GM21528 (cell line): Measurements from ENCODE around the gene ELMO2.

ENCODE experiments used
- ATAC-seq: cut with Tn5 transposase; IDR thresholded peaks from one replicate; pipeline ENCODE4 v1.9.1; 2021; ENCODE audit warnings: mild to moderate bottlenecking, moderate library complexity; ENCODE audit not compliant: unreplicated experiment, low FRiP score

The ELMO2 gene

DNA sequence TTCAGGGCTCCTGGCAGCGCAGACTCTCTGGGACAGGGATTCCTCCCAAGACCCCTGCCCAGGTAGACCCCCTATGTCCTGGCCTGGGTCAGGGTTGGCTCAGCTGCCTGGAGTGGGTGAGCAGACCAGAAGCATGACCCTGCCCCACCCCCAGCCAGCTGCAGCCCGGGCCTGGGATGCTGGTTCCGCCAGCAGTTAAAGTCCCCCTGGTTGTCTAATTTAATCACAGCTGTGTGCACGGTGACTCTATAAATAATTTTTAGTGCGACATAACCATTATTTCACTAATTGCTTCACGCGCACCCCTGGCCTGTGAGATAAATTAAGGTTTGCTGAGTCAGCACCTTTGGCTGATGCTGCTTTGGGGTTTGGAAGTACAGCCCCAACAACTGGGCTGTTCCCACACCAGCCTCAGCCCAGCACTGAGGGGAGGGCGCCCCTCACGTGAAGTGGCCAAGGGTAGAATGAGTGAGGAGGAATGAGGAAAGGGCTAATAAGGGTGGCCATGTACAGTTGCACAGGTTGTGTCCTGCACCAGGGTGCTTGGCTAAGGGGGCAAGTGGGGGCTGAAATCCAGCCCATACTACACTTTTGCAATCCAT lies 72.0 kb downstream of the ELMO2 start:
- ATAC-seq, result no peak

DNA sequence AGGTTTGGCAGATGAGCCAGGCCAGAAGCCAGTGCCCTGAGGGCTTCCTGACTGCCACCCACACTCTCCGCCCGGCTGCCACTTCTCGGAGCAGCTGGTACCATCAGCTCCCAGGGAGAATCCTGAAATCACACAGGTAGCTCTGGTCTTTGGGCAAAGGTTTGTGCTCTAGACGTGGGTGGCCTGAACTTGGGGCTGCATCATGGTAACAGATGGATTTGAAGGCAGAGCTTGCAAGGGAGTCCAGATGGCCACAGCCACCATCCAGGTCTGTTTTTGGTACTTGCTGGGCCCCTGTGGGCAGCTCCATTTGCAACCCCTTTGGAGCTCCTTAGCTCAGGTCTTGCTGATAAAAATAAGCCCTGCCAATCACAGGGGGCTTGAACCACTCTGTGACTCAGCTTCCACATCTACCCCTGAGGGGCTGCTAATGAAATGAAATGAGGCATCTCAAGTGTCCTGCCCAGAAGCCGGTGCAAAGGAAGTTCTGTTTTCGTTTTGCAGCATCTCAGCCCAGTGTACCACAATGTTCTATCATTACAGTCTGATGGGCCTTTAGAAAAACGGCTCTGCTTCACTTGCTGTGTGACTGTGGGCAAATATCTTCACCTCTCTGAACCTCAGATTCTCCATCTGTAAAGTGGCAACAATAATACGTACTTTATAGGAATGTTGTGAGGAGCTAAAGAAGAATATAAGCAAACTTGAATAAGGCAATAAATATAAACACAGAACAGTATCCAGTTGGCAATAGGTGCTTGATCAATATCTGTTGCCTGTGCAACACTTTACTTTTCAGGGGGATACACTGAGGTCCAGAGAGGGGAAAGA lies 73.0 kb downstream of the ELMO2 start:
- no peak for ATAC-seq

DNA sequence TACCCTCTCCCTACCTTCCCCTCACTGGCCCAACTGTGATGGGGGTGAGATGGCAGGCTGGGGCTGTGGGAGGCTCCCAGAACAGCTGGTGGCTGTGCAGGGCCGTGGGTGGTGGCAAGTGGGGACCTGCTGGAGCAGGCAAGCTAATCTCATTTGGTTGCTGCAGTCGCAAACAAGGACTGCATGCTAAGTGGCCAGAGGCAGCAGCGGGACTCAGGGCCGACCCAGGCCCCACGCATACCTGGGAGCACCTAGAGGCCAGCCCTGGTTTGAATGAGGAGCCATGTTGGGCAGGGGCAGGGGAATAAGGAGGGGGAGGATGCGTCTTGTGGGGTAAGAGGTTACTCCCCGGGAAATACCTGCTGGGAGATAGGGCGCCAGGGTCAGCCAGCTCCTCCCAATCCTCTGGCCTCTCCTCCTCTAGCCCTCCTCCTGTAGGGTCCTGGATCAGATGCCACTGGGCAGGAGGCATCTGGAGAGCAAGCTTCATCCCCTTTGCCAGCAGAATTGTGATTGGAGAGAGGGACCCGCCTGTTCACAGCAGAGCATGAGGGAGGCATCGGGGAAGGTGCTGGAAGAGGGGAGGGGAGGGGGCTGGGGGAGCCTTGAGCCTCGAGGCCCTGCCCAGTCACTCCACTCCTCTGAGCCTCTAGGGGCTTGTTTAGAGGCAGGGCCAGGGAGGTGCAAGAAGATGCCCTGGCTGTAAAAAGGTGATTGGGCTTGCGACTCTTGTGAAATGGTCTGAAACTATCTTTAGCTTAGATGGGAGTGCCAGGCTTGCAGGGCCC lies 73.8 kb downstream of the ELMO2 start:
- ATAC-seq, result no peak

DNA sequence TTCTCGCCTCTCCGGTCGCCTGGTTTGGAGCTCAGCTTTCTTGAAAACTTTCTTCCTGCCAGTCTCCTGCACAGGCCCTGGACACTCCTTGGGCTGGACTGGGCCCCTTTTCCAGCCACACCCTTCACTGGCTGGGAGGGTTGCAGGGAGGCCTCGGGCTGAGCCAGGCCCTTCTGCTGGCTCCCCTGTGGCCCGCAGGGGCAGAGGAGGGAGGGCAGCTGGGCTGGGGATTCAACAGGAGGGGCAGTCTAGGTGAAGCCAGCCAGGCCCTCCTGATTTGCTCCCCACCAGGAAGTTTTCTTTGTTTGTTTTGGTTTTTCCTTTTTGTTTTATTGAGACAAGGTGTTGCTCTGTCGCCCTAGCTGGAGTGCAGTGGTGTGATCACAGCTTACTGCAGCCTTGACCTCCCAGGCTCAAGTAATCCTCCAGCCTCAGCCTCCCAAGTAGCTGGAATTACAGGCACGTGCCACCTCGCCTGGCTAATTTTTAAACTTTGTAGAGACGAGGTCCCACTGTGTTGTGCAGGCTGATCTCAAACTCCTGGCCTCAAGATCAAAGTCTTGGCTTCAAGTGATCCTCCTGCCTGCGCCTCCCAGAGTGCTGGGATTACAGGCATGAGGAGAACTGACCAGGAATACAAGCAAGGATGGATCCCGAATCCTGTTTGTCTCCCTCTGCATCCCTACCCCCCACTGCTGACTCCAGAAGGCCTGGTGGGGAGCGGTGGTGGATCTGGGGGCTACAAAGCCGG lies 74.6 kb downstream of the ELMO2 start:
- no peak for ATAC-seq

DNA sequence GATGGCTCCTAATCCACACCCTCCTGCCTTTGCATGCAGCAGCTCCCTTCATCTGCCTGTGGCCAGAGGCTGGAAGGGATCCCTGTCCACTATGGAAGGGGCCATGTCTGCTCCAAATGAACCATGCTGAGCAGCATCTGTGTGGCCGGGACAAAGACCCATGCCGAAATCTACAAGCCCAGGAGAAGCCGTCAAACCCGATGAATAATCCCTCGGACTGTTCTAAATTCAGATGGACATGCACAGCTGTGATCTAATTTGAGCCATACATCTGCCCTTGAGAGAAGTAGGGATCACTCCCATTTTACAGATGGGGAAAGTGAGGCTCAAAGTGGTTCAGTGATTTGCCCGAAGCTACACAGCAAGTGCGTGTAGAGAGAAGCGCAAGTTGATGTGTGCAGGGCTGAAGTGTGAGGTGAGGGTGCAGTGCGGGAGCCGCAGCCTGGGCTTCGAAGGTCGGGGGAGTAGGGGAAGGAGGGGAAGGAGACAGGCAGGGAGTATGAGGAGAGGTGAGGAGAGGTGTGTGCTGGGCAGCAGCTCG lies 75.5 kb downstream of the ELMO2 start:
- no peak for ATAC-seq

DNA sequence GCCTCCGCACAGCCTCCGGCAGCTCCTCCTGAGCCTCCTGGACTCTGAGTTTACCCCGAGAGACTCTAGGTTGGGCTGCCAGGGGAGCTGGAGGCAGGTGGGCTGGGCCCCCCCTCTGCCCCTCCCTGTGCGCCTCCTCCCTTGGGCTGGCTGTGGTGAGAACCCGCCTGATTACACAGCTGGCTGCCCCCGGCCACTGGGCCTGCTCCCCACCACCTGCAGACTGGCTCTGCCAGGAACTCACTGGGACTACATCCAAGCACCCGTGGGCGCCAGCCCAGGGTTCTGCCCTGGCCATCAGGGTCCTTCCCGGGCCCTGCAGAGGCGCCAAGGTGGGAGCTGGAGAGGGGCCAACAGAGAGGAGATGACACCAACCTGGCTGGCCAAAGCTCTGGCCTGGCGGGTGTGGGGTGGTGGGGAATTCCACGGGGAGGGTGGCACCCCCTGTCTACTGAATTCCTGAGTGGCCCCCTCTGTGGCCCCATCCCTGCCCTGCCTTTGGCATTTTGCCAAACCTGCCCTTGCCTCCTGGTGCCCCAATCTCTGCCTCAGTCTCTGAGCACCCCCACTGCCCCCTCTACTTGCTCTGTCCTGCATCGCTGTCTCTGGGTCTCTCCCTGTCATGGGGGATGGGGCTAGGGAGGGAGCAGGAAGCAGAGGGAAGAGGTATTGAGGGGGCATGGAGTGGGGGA lies 76.2 kb downstream of the ELMO2 start:
- ATAC-seq, result no peak

DNA sequence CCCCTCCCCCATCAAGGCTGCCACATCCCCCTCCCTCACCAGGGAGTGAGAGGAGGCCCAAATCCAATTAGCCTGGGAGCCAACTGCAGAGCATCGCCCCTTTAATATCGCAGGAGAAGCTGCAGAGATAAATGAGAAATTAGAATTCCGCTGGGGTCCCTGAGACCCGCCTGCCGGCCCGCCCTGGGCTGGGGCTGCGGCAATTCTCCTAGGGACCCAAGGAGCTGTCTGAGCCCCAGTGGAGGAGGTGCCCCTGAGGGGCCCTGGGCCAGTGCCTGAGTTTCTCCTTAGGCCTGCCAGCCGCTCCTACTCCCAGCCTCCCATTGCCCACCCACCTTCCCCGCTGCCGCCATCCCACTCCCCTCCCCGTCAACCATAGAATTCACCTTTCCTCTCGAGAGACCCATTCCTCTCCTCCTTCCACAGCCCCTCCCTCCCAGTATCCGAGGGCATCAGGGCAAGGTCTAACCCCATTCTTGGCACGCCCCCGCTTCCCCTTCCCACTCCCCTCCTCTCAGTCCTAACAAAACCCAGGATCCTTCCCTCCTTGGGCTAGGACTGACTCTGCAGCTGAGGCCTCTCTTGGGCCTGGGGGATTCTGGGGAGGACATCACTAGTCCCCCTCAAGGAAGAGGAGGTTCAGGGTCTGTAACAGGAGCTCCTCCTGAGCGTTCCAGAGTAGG lies 78.1 kb downstream of the ELMO2 start:
- ATAC-seq, result no peak

DNA sequence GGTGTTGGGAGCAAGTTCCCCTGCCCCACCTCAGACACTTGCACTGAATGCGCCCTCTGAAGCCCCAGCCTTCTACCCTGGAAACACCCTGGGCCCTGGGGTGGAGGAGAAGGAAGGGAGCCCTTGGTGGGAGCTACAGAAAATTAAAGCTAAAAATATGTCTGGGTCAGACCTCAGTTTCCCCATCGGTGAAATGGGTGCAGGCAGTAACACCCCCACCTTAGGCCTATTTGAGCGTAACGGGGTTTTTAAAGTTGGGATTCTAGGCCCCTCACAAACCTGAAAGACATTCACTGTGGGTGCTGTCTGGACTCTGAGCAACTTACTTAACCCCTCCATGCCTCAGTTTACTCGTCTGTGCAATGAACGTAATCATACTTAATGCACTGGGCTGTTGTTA lies 78.9 kb downstream of the ELMO2 start:
- ATAC-seq, result no peak

DNA sequence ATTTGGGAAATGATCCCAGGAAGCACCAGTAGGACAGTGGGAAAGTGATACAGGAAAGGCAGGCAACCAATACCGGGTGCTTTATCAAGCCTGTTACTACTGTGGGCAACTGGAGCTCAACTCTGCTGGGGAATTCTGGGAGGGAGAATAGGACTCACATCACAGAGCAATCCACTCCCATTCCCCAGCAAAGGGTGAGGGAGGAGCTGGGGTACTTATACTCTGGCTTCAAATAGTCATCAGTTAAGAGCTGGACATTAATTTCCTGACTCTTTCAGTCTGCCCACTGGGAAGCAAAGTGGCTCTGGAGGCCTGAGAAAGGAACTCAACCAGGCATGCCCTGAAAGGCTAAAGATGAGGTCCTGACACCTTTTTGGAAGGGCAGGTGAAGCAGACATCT lies 80.6 kb downstream of the ELMO2 start:
- ATAC-seq, result no peak

DNA sequence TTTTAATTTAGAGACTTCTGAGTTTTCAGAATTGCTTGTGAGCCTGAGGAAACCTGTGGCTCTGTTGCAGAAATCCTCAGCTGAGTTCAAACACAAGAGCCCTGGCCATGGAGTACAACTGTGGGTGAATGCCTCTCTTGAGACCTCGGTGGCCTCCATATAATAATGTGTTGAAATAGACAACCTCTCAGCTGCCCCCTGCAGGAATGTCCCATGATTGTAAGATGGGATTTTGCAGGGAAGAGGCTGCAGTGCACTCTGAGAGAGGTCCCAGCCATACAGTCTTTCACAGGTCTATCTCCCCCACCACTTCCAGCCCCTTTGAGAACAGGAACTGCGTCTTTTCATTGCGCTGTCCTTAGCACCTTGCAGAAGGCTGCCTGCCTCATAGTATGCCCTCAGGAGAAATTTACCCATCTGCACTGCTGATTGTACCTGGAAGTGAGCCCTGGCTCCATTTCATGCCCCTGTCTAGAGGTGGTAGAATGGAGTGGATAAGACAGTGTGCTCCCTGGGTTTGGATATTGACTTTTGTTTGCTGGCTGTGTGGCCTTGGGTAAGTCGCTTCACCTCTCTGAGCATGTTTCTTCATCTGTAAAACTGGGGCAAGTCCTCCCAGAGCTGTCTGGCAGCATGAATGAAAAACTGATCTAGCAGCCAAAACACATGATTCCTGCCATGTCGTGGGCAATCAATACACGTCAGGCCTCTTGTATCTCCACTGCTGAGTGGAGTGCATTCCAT lies 81.3 kb downstream of the ELMO2 start:
- no peak for ATAC-seq

DNA sequence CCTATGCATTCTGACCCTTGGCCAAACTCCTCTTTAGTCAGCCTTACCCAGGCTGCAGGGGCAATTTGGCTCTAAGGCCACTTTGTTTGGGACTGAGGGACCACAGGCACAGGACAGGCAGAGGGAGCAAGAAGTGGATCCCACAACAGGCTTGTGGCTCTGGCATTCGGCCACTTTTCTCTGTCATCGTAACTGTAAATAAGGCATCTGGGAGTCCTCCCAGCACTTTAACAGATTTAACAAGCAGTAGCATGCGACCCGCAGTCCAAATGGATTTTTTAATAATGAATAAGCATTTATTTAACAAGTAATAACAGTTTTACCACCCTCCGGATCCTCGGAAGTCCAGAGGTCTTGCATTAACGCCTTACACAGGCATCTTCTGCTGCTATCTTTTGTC lies 82.0 kb downstream of the ELMO2 start:
- no peak for ATAC-seq

DNA sequence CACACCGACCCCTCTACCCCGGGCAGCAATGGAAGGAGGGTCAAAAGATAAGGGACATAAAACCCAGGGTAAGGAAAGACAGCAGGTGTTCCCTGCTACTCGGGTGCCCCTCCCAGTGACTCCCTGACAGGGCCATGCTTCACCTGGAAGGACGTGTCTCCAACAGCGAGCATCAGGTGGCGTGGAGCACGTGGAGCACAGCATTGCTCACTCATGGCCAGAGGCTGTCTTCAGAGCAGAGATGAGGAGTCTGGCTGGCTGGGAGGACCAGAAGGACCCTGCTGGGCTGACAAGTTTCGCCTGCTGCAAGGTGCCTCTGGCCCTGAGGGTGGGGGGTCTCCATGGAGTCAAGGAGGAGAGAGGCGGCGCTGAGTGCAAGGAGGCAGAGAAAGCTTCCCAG lies 82.9 kb downstream of the ELMO2 start:
- ATAC-seq, result no peak

DNA sequence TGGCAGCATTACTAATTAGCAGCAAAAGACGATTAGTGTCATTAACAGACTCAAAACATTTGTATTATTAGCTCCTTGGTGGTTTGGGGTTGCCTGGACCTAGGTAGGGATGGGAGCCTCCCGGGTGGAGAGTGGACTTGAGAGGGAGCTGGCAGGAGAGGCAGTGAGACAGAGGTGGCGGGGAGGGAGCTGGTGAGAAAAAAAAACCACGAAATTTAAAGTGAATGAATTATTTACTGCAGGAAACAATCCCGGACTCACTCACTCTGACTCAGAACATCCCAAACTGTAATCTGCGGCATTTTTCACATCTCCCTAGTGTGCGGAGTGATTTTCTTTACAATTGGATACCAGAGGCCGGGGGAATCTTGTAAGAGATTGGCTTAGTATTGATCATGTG lies 83.8 kb downstream of the ELMO2 start:
- no peak for ATAC-seq

DNA sequence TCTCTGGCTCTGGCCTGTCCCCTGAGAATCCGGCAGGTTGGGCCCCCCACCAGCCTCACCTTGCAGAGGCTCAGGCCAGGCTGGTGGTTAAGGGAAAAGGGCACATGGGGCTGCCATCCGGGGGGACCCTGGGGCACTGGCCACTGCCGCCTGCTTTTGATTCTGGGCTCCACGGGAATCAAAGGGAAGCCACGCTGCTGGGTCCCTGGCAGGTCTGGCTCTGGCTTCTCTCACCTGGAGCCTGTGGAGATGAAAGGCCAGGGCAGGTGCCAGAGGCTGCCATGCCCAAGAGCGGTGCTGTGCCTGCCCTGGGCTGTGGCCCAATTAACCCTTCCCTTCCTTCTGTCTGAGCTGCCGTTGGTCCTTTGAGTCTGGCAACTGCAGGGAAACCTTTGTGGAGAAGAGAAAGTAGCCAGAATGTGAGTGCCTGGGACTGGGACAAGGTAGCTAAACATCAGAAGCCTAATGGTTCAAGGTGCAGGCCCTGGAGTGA lies 88.7 kb downstream of the ELMO2 start:
- no peak for ATAC-seq

DNA sequence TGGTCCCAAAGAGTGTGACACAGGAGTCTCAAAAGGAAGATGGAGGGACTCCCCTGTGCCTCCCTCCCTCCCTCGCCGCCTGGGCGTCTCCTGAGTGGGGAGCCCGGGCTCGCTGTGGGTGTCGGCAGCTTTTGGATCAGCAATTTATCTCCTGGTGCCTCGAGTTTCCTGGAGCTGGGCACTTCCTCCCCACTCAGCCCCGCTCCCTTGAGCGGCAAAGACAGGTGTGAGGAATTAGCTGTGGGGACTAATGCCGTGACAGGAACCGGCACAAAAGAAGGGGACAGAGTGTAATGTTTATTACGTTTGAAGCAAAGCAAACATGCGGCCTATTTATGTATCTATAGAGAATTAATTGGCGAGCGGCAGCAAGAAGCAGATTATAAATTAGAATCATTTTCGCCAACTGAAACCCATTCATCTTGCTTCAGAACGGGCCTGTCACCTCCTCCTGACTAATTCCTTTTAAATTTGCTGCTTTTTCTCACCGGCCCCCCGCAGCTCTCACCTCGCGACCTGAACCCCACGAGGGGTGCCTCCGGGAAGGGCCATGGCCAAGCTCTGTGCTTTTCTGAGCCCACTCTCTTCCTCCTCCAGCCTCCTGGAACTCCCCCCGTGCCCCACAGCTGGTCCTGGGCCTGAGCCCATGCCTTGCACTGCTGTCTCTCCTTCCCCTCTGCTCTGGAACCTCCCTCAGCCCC lies 89.3 kb downstream of the ELMO2 start:
- ATAC-seq, result no peak
